Neural progenitor cell (in vitro differentiated cells): ENCODE measurements around the gene TRAIP.

Experiments used
- EZH2 ChIP-seq: fragments of 200-600 bp; sonication (generic); IDR thresholded peaks from 2 replicates; pipeline ENCODE4 v1.6.1; 2017; ENCODE audit warnings: antibody characterized with exemption, mild to moderate bottlenecking, moderate library complexity
- TF ChIP-seq, protein P1 (sequence below): fragments of 200-600 bp; sonication (generic); IDR thresholded peaks from 2 replicates; pipeline ENCODE4 v1.5.1; 2017; ENCODE audit warnings: antibody characterized with exemption, mild to moderate bottlenecking

DNA sequence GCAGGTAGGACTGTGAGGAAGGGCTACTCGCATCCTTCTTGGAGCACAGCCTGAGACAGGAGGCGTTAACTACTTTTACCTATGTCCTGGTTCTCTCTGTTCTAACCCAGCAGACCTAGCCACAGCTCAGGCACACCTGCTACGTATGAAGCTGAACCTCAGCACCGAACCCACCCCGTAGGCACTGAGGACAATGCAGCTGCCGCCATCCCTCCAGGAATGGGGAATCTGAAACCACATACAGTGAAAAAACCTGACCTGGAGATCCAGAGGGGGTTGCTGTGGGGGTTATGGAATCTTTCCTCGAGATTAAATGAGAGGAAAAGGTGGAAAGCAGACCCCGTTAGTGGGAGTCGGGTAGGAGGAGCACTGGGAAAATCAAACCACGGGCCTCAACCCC lies 32.9 kb upstream of the TRAIP start:
- TF ChIP-seq, protein P1, sequence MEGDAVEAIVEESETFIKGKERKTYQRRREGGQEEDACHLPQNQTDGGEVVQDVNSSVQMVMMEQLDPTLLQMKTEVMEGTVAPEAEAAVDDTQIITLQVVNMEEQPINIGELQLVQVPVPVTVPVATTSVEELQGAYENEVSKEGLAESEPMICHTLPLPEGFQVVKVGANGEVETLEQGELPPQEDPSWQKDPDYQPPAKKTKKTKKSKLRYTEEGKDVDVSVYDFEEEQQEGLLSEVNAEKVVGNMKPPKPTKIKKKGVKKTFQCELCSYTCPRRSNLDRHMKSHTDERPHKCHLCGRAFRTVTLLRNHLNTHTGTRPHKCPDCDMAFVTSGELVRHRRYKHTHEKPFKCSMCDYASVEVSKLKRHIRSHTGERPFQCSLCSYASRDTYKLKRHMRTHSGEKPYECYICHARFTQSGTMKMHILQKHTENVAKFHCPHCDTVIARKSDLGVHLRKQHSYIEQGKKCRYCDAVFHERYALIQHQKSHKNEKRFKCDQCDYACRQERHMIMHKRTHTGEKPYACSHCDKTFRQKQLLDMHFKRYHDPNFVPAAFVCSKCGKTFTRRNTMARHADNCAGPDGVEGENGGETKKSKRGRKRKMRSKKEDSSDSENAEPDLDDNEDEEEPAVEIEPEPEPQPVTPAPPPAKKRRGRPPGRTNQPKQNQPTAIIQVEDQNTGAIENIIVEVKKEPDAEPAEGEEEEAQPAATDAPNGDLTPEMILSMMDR, result no peak
- TF ChIP-seq EZH2, result no peak
